Natural killer cell (primary cell): Measurements from ENCODE around the gene NDRG4. TPM values are rescaled to one million over a fixed set of nuclear protein-coding genes. Genes with fewer than 3 reads are reported as not detected.

ENCODE experiments used
- ATAC-seq, 3 donors: fragments of 150-1000 bp in 2 of 3; fragments of 200-7000 bp in 1 of 3; cut with Tn5 transposase; 1 replicate in 1 of 3; 2 replicates in 2 of 3; pipeline ENCODE4 v1.10.0; 2021; ENCODE audit warnings: mild to moderate bottlenecking in 2 of 3, moderate library complexity in 2 of 3
- DNase-seq, 2 donors: peaks; one replicate each; pipeline versions ENCODE4 v3.0.0 to v3.0.0-alpha.2; 2013 to 2021; ENCODE audit warnings: mixed read lengths in 1 of 2
- H3K27ac ChIP-seq: one replicate; pipeline ENCODE4 v1.5.1; 2013; ENCODE audit warnings: mild to moderate bottlenecking, low read length
- H3K27me3 ChIP-seq: one replicate; pipeline ENCODE4 v1.6.1; 2013; ENCODE audit warnings: low read length; ENCODE audit not compliant: control insufficient read depth, insufficient read depth
- H3K36me3 ChIP-seq: one replicate; pipeline ENCODE4 v1.6.1; 2013; ENCODE audit warnings: low read length; ENCODE audit not compliant: control insufficient read depth, insufficient read depth
- H3K4me1 ChIP-seq: one replicate; pipeline ENCODE4 v1.6.1; 2013; ENCODE audit warnings: low read length; ENCODE audit not compliant: control insufficient read depth, insufficient read depth
- H3K4me3 ChIP-seq: one replicate; pipeline ENCODE4 v1.5.1; 2013; ENCODE audit warnings: low read length
- H3K9me3 ChIP-seq: one replicate; pipeline ENCODE4 v1.6.1; 2013; ENCODE audit warnings: low read length; ENCODE audit not compliant: control insufficient read depth, insufficient read depth
- H3K27ac Mint-ChIP-seq, 2 donors: one replicate each; pipeline ENCODE4 v1.8.0; 2022; ENCODE audit warnings: mild to moderate bottlenecking in 2 of 2, mixed read lengths in 2 of 2, moderate library complexity in 1 of 2
- H3K27me3 Mint-ChIP-seq, 2 donors: one replicate each; pipeline ENCODE4 v1.8.0; 2022; ENCODE audit warnings: low read depth in 2 of 2, mixed read lengths in 2 of 2
- H3K36me3 Mint-ChIP-seq: one replicate; pipeline ENCODE4 v1.8.0; 2022; ENCODE audit warnings: mixed read lengths
- H3K4me1 Mint-ChIP-seq, 2 donors: one replicate each; pipeline ENCODE4 v1.8.0; 2022; ENCODE audit warnings: mixed read lengths in 2 of 2
- H3K4me3 Mint-ChIP-seq: one replicate; pipeline ENCODE4 v1.8.0; 2022; ENCODE audit warnings: mild to moderate bottlenecking, moderate library complexity, mixed read lengths
- H3K9me3 Mint-ChIP-seq, 2 donors: one replicate each; pipeline ENCODE4 v1.8.0; 2022; ENCODE audit warnings: mixed read lengths in 2 of 2
- CTCF ChIP-seq: fragments of 200-600 bp; IDR thresholded peaks from one replicate; pipeline ENCODE4 v1.8.0; 2022; ENCODE audit warnings: antibody characterized with exemption
- WGBS: methylation state at CpG from one replicate; pipeline ENCODE4 v1.1.7; 2013; ENCODE audit warnings: missing lambda C conversion rate; ENCODE audit not compliant: insufficient coverage; 5-methylcytosine and 5-hydroxymethylcytosine counted together
- intact Hi-C: fragments of 100-400 bp; cut with micrococcal nuclease; formaldehyde crosslinking; loops from one replicate; pipeline ENCODE4 v1.14.2; 2022
- total RNA-seq, 4 donors: library from RNA; stranded (reverse); fragments of 120-200 nt in 1 of 4; gene quantifications; one replicate each; pipeline versions ENCODE4 v1.2.3 to v1.2.4, GENCODE V29; 2013 to 2022

The NDRG4 gene
- total RNA-seq, 3 donors from 2014 or later (not counting 1 experiment from before 2014, with no cell fraction given): not detected

DNA sequence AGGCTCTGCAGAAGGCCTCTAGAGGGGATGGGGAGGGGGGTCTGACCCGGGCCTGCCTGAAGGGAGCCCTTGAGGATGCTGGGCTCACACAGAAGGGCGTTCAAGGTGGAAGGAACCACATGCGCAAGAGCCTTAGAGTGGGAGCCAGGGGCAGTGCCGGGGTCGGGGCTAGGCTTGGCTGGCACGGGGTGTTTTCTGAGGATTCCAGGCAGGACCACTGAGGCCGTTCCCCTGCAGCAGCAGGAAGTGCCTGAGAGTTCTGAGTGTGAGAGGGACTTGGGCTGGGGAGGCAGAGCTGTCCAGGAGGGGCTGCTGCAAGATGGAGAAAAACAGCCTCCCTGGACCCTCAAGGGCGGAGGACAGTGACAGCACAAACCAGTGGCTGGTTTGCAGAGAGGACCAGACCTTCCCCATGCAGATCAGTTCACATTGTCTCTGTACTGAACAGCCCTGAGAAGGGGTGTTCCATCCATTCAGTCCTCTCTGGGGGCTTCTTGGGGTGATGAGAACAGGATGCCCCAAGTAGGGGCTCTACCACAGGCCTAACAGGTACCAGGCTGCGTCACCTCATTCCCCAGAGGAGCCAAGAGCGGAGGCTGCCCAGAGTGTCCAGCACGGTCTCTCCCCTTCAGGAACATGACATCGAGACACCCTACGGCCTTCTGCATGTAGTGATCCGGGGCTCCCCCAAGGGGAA is 3.4 kb downstream of the NDRG4 start:
- TF ChIP-seq CTCF: no peak
- H3K27me3 ChIP-seq: peaks cover 6% of the 10 kb centered on the region
- no peak overlapping the region for H3K4me3 Mint-ChIP-seq

DNA sequence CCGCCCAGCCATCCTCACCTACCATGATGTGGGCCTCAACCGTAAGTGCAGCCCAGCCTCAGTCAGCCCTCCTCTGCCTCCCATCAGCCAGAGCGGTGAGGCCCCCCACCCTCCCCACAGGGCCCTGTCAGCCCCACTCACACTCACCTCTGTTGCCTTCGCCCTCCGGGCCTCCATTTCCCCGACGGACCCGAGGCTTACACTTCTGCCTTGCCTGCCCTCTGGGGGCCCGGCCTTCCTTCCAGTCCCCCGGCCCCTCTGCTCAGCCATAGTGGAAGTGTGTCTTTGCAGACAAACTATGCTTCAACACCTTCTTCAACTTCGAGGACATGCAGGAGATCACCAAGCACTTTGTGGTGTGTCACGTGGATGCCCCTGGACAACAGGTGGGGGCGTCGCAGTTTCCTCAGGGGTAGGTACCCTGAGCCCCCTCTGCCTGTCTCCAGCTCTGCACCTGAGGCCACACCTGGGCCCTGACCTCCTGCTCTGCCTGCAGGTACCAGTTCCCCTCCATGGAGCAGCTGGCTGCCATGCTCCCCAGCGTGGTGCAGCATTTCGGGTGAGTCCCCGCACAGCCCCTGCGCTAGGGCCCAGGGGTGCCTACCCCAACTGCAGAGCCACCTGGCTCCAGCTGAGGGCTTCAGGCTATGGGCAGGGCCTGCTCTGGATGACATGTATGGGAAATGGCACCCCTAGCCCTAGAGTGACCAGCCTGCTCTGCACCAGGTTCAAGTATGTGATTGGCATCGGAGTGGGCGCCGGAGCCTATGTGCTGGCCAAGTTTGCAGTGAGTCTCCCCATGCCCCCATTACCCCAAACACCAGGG is 4.1 kb downstream of the NDRG4 start:
- DNase-seq (no peak), ATAC-seq (no peak)
- Mint-ChIP-seq H3K4me3 (no peak overlapping the region), H3K27me3 (peaks cover 6 to 19% of the 10 kb centered on the region in 2 donors), H3K4me1 (peaks cover 0 to 7% of the 10 kb centered on the region in 2 donors), H3K36me3 (no peaks in the 10 kb centered on the region), H3K9me3 (no peaks in the 10 kb centered on the region), H3K27ac (no peak overlapping the region)
- Histone ChIP-seq H3K4me3 (no peak overlapping the region), H3K27ac (no peak overlapping the region), H3K9me3 (no peaks in the 10 kb centered on the region), H3K36me3 (no peaks in the 10 kb centered on the region), H3K27me3 (peaks cover 6% of the 10 kb centered on the region), H3K4me1 (peaks cover 21% of the 10 kb centered on the region)
- 90% methylated on average over 18 of the region's 21 CpGs for WGBS
- no peak for TF ChIP-seq CTCF
- intact Hi-C loops: no loop called here

More for the DNA sequence above, 3.4 kb downstream of the NDRG4 start:
- no peak for DNase-seq
- H3K4me1 Mint-ChIP-seq: peaks cover 0 to 7% of the 10 kb centered on the region in 2 donors
- 88% methylated on average over 14 of the region's 14 CpGs for WGBS
- H3K36me3 Mint-ChIP-seq: no peaks in the 10 kb centered on the region
- Histone ChIP-seq H3K36me3 (no peaks in the 10 kb centered on the region), H3K4me3 (no peak overlapping the region), H3K27ac (no peak overlapping the region), H3K9me3 (no peaks in the 10 kb centered on the region), H3K4me1 (peaks cover 21% of the 10 kb centered on the region)
- H3K9me3 Mint-ChIP-seq: no peaks in the 10 kb centered on the region
- intact Hi-C loops: no loop called here
- ATAC-seq: no peak
- no peak overlapping the region for H3K27ac Mint-ChIP-seq
- H3K27me3 Mint-ChIP-seq: peaks cover 6 to 21% of the 10 kb centered on the region in 2 donors

DNA sequence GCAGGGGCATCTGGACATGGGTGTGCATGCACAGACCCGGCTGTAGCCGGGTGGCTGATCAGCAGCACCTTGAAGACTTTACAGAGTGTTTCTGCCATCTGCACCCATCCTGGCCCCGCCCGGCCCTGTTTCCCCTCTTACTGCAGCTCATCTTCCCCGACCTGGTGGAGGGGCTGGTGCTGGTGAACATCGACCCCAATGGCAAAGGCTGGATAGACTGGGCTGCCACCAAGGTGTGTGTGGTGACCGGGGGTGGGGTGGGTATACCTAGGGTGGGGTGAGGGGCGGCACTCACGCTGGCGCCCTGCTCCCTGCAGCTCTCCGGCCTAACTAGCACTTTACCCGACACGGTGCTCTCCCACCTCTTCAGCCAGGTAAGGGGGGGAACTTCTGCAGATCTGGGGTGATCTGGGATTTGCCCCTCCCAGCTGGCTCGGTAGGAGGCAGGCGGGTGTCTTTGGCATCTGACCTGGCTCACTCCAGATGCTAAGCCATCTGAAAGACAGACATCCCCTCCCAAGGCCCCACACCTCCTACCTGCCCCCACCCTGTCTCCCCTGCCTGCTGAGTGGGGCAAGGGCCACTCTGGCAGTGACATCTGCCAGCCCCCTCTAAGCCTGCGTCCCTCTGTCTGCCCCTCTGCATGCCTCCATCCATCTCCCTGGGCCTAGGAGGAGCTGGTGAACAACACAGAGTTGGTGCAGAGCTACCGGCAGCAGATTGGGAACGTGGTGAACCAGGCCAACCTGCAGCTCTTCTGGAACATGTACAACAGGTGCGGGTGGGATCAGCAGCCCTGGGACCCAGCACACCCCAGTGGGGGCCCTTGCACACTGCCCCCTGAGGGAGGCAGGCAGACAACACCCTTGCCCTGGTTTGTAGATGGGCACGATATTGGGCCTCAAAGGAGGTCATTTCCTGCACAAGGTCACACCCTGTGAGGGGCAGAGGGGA is 6.6 kb downstream of the NDRG4 start:
- Histone ChIP-seq H3K27ac (no peak overlapping the region), H3K4me1 (peaks cover 7% of the 10 kb centered on the region), H3K9me3 (no peaks in the 10 kb centered on the region), H3K36me3 (no peaks in the 10 kb centered on the region), H3K27me3 (peaks cover under 1% of the 10 kb centered on the region), H3K4me3 (no peak overlapping the region)
- Mint-ChIP-seq H3K4me1 (peaks cover 0 to 2% of the 10 kb centered on the region in 2 donors), H3K27ac (no peak overlapping the region), H3K4me3 (no peak overlapping the region), H3K27me3 (peaks cover 2 to 9% of the 10 kb centered on the region in 2 donors), H3K36me3 (no peaks in the 10 kb centered on the region), H3K9me3 (no peaks in the 10 kb centered on the region)
- ATAC-seq (no peak), DNase-seq (no peak)
- intact Hi-C loops: no loop called here
- TF ChIP-seq CTCF: no peak
- WGBS: 81% methylated on average over 20 of the region's 20 CpGs
